ENCODE data around the gene CDHR2. TPM values are rescaled to one million over a fixed set of nuclear protein-coding genes. Genes with fewer than 3 reads are reported as not detected.

The CDHR2 gene
- total and polyA plus RNA-seq, 2 donors (not counting 3 experiments of a cell fraction or from before 2014, with no cell fraction given), result not detected

GRCh38 chr5:176629317-176629852, 80.2 kb downstream of the CDHR2 start:
- H3K9me3 ChIP-seq (replicated peaks; ENCODE audit: control insufficient read depth, insufficient read depth, low read length), result no peaks in the 10 kb centered on the region
- BruUV-seq (replicated peaks), result no TSS peak
- H3K79me2 ChIP-seq (ENCODE audit: control insufficient read depth, insufficient read depth, low read length), result no peaks in the 10 kb centered on the region
- no peak overlapping the region for H2AFZ ChIP-seq (ENCODE audit: low read depth, low read length)
- TF ChIP-seq MYC (IDR thresholded peaks at IDR 0.05; ENCODE audit: low read depth, low read length) (no peak), EZH2 (IDR thresholded peaks at IDR 0.05; ENCODE audit: borderline replicate concordance, low read depth, low read length, severe bottlenecking) (no peak), POLR2A (IDR thresholded peaks at IDR 0.05; ENCODE audit: low read depth, low read length) (no peak), POLR2AphosphoS5 (IDR thresholded peaks at IDR 0.05; ENCODE audit: insufficient read depth, low read depth, low read length) (no peak), JUN (IDR thresholded peaks at IDR 0.05; ENCODE audit: borderline replicate concordance, insufficient read depth, insufficient read length, low read depth) (no peak), GATA2 (IDR thresholded peaks at IDR 0.05; ENCODE audit: insufficient read depth, insufficient read length, low read depth, low read length) (no peak), FOS (IDR thresholded peaks at IDR 0.05; ENCODE audit: borderline replicate concordance, insufficient read depth, low read length) (no peak)
- TF ChIP-seq, protein P1, sequence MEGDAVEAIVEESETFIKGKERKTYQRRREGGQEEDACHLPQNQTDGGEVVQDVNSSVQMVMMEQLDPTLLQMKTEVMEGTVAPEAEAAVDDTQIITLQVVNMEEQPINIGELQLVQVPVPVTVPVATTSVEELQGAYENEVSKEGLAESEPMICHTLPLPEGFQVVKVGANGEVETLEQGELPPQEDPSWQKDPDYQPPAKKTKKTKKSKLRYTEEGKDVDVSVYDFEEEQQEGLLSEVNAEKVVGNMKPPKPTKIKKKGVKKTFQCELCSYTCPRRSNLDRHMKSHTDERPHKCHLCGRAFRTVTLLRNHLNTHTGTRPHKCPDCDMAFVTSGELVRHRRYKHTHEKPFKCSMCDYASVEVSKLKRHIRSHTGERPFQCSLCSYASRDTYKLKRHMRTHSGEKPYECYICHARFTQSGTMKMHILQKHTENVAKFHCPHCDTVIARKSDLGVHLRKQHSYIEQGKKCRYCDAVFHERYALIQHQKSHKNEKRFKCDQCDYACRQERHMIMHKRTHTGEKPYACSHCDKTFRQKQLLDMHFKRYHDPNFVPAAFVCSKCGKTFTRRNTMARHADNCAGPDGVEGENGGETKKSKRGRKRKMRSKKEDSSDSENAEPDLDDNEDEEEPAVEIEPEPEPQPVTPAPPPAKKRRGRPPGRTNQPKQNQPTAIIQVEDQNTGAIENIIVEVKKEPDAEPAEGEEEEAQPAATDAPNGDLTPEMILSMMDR (IDR thresholded peaks at IDR 0.05; ENCODE audit: extremely low read depth in 1 of 2, insufficient read depth in 1 of 2, low read depth in 1 of 2, low read length in 2 of 2), result no peak
- TF ChIP-seq, protein P2, sequence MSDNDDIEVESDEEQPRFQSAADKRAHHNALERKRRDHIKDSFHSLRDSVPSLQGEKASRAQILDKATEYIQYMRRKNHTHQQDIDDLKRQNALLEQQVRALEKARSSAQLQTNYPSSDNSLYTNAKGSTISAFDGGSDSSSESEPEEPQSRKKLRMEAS (IDR thresholded peaks at IDR 0.05; ENCODE audit: insufficient read depth, insufficient read length), result no peak
- dilution Hi-C loops (cut with MboI; ENCODE audit: extremely low pct_ligation_motif_present, low sequenced_read_pairs), result no loop called here
- DNase-seq (ENCODE audit: low read depth, low spot score), result no peak
- FAIRE-seq, result no peak
- POLR2A ChIA-PET, result no interaction called here
- H4K20me1 ChIP-seq (replicated peaks; ENCODE audit: control insufficient read depth, extremely low read depth, insufficient read depth, low read length), result no peaks in the 10 kb centered on the region
- no peak overlapping the region for H3K4me3 ChIP-seq (replicated peaks in 1 of 3; ENCODE audit: insufficient read depth in 1 of 3, low read depth in 1 of 3, low read length in 3 of 3)
- no peaks in the 10 kb centered on the region for H3K36me3 ChIP-seq (ENCODE audit: control insufficient read depth in 2 of 2, extremely low read depth in 1 of 2, insufficient read depth in 2 of 2, low read length in 2 of 2)
- H3K9ac ChIP-seq (replicated peaks; ENCODE audit: extremely low read depth, insufficient read depth, low read length), result no peak overlapping the region
- H3K27me3 ChIP-seq (ENCODE audit: control insufficient read depth in 2 of 2, insufficient read depth in 2 of 2, low read length in 2 of 2), result peaks cover 59 to 62% of the 10 kb centered on the region in 2 experiments
- no peaks in the 10 kb centered on the region for H3K4me1 ChIP-seq (ENCODE audit: control insufficient read depth, extremely low read depth, insufficient read depth, low read length)
- no peak overlapping the region for H3K4me2 ChIP-seq (ENCODE audit: insufficient read depth, low read length)
- intact Hi-C loops (cut with micrococcal nuclease), result no loop called here
- CTCF ChIA-PET, result interaction anchor here (1.0 to 2.9 kb wide), 6 partner anchors 8 to 212 kb away, joined by 3 to 14 read pairs (median 8); partner anchors contain the start of gene TSPAN17
- H3K9me1 ChIP-seq (replicated peaks; ENCODE audit: control insufficient read depth, extremely low read depth, insufficient read depth, low read length), result no peaks in the 10 kb centered on the region
- no peak overlapping the region for H3K27ac ChIP-seq (ENCODE audit: insufficient read depth, low read depth, low read length)

Measured in endothelial cell of umbilical vein (primary cell).